Adrenal gland (tissue), 5 donors: ENCODE measurements around the gene NKAPD1.

Source experiments
- POLR2A ChIP-seq, 2 donors: fragments of 450-650 bp; IDR thresholded peaks; one replicate each; pipeline ENCODE4 v1.6.1; 2017; ENCODE audit warnings: antibody characterized with exemption in 2 of 2, mild to moderate bottlenecking in 2 of 2, moderate library complexity in 1 of 2
- TF ChIP-seq, protein P1 (sequence below), 6 experiments: fragments of 450-650 bp in 4 of 6; fragments of 200-600 bp in 2 of 6; sonication (generic) in 1 of 6; IDR thresholded peaks; 1 replicate in 5 of 6; 2 replicates in 1 of 6; pipeline versions ENCODE4 v1.5.1 to v1.8.0; 2016 to 2021; ENCODE audit warnings: antibody characterized with exemption in 6 of 6, mild to moderate bottlenecking in 2 of 6, moderate library complexity in 1 of 6
- donor health status: DM: no; HTN: no; CAD: no.

GRCh38 chr11:112121981-112122615 lies 48.0 kb downstream of the NKAPD1 start:
- TF ChIP-seq, protein P1, sequence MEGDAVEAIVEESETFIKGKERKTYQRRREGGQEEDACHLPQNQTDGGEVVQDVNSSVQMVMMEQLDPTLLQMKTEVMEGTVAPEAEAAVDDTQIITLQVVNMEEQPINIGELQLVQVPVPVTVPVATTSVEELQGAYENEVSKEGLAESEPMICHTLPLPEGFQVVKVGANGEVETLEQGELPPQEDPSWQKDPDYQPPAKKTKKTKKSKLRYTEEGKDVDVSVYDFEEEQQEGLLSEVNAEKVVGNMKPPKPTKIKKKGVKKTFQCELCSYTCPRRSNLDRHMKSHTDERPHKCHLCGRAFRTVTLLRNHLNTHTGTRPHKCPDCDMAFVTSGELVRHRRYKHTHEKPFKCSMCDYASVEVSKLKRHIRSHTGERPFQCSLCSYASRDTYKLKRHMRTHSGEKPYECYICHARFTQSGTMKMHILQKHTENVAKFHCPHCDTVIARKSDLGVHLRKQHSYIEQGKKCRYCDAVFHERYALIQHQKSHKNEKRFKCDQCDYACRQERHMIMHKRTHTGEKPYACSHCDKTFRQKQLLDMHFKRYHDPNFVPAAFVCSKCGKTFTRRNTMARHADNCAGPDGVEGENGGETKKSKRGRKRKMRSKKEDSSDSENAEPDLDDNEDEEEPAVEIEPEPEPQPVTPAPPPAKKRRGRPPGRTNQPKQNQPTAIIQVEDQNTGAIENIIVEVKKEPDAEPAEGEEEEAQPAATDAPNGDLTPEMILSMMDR (IDR thresholded peaks at IDR 0.05) = no peak
- TF ChIP-seq POLR2A (IDR thresholded peaks at IDR 0.05) = no peak
